GM18868 (cell line): Measurements from ENCODE around the gene WDR70.
"Not testable (repeated sequence)": the region's sequence is repeated elsewhere in the genome, so short reads cannot be mapped to it uniquely, and the experiment has no call there.

Experiments
- ATAC-seq: cut with Tn5 transposase; IDR thresholded peaks from one replicate; pipeline ENCODE4 v1.9.1; 2021; ENCODE audit warnings: mild to moderate bottlenecking, moderate library complexity; ENCODE audit not compliant: unreplicated experiment

WDR70 gene

GRCh38 chr5:37668524-37669047 is 289.5 kb downstream of the WDR70 start:
- ATAC-seq = no peak

GRCh38 chr5:37672118-37672588 is 293.0 kb downstream of the WDR70 start:
- peak; percentile 94 for ATAC-seq

- ATAC-seq = not testable (repeated sequence)
These were observed 295.2 kb downstream of the WDR70 start for GRCh38 chr5:37674361-37674760.

GRCh38 chr5:37679326-37679725 is 300.2 kb downstream of the WDR70 start:
- ATAC-seq = not testable (repeated sequence)

- ATAC-seq = not testable (repeated sequence)
These were observed 300.8 kb downstream of the WDR70 start for GRCh38 chr5:37679903-37680302.

- ATAC-seq = no peak
These were observed 304.0 kb downstream of the WDR70 start for GRCh38 chr5:37683072-37683471.

GRCh38 chr5:37685211-37685610 is 306.1 kb downstream of the WDR70 start:
- ATAC-seq = no peak

- ATAC-seq = no peak
These were observed 306.7 kb downstream of the WDR70 start for GRCh38 chr5:37685816-37686215.

GRCh38 chr5:37688925-37689324 is 309.8 kb downstream of the WDR70 start:
- not testable (repeated sequence) for ATAC-seq

GRCh38 chr5:37694333-37694732 is 315.2 kb downstream of the WDR70 start:
- not testable (repeated sequence) for ATAC-seq

GRCh38 chr5:37694867-37695266 is 315.7 kb downstream of the WDR70 start:
- ATAC-seq = no peak

- no peak for ATAC-seq
These were observed 316.5 kb downstream of the WDR70 start for GRCh38 chr5:37695647-37696046.

- ATAC-seq = no peak
These were observed 317.3 kb downstream of the WDR70 start for GRCh38 chr5:37696190-37697021.

- no peak for ATAC-seq
These were observed 322.8 kb downstream of the WDR70 start for GRCh38 chr5:37701868-37702267.

- ATAC-seq = no peak
These were observed 324.7 kb downstream of the WDR70 start for GRCh38 chr5:37703841-37704241.

GRCh38 chr5:37704406-37704805 is 325.3 kb downstream of the WDR70 start:
- no peak for ATAC-seq

- no peak for ATAC-seq
These were observed 329.9 kb downstream of the WDR70 start for GRCh38 chr5:37709020-37709419.

GRCh38 chr5:37710965-37711364 is 331.8 kb downstream of the WDR70 start:
- ATAC-seq = no peak

GRCh38 chr5:37712750-37713149 is 333.6 kb downstream of the WDR70 start:
- ATAC-seq = no peak

- no peak for ATAC-seq
These were observed 335.6 kb downstream of the WDR70 start for GRCh38 chr5:37714756-37715155.

- ATAC-seq = no peak
These were observed 336.2 kb downstream of the WDR70 start for GRCh38 chr5:37715361-37715760.

GRCh38 chr5:37715992-37716391 is 336.9 kb downstream of the WDR70 start:
- ATAC-seq = no peak
